GM18520 (cell line): ENCODE results near the gene SNRPB2.
A peak's percentile ranks its signal among the peaks of the same experiment; 100 is the strongest.

ENCODE experiments used
- ATAC-seq: cut with Tn5 transposase; IDR thresholded peaks from one replicate; pipeline ENCODE4 v1.9.1; 2021; ENCODE audit not compliant: unreplicated experiment

The SNRPB2 gene

GRCh38 chr20:16729565-16730460 lies at the start of gene SNRPB2:
SNRPB2 (plus strand) TSS chr20:16730026; CDS start chr20:16731703, 1,677 bp downstream.
- peak; percentile 99 for ATAC-seq

- ATAC-seq = no peak
Measured at GRCh38 chr20:16684416-16684815, 45.4 kb upstream of the SNRPB2 start.

GRCh38 chr20:16689906-16690305 lies 39.9 kb upstream of the SNRPB2 start:
- no peak for ATAC-seq

- ATAC-seq = no peak
Measured at GRCh38 chr20:16691381-16691780, 38.4 kb upstream of the SNRPB2 start.

GRCh38 chr20:16692009-16692408 lies 37.8 kb upstream of the SNRPB2 start:
- ATAC-seq = no peak

- ATAC-seq = no peak
Measured at GRCh38 chr20:16692442-16692841, 37.4 kb upstream of the SNRPB2 start.

- no peak for ATAC-seq
Measured at GRCh38 chr20:16693278-16693677, 36.5 kb upstream of the SNRPB2 start.

- ATAC-seq = no peak
Measured at GRCh38 chr20:16694161-16694560, 35.7 kb upstream of the SNRPB2 start.

- ATAC-seq = no peak
Measured at GRCh38 chr20:16695628-16696027, 34.2 kb upstream of the SNRPB2 start.

- ATAC-seq = no peak
Measured at GRCh38 chr20:16699293-16699692, 30.5 kb upstream of the SNRPB2 start.

- ATAC-seq = no peak
Measured at GRCh38 chr20:16701296-16701695, 28.5 kb upstream of the SNRPB2 start.

- ATAC-seq = no peak
Measured at GRCh38 chr20:16703570-16703969, 26.3 kb upstream of the SNRPB2 start.

GRCh38 chr20:16707674-16708073 lies 22.2 kb upstream of the SNRPB2 start:
- ATAC-seq = no peak

- no peak for ATAC-seq
Measured at GRCh38 chr20:16708602-16709001, 21.2 kb upstream of the SNRPB2 start.

- ATAC-seq = peak; percentile 79
Measured at GRCh38 chr20:16709017-16709416, 20.8 kb upstream of the SNRPB2 start.

- ATAC-seq = no peak
Measured at GRCh38 chr20:16710781-16711180, 19.0 kb upstream of the SNRPB2 start.

- no peak for ATAC-seq
Measured at GRCh38 chr20:16711661-16712258, 18.1 kb upstream of the SNRPB2 start.

GRCh38 chr20:16712511-16712947 lies 17.3 kb upstream of the SNRPB2 start:
- ATAC-seq = no peak

GRCh38 chr20:16713066-16713465 lies 16.8 kb upstream of the SNRPB2 start:
- ATAC-seq = no peak

- no peak for ATAC-seq
Measured at GRCh38 chr20:16714242-16714641, 15.6 kb upstream of the SNRPB2 start.

GRCh38 chr20:16714751-16715150 lies 15.1 kb upstream of the SNRPB2 start:
- ATAC-seq = no peak

GRCh38 chr20:16719421-16719820 lies 10.4 kb upstream of the SNRPB2 start:
- ATAC-seq = no peak
